Gastrocnemius medialis (tissue), 4 donors: ENCODE data around the gene DENND2D. TPM values are rescaled to one million over a fixed set of nuclear protein-coding genes. Genes with fewer than 3 reads are reported as not detected.

Source experiments
- ATAC-seq, 2 donors: fragments of 150-250 bp; one replicate each; pipeline ENCODE4 v1.9.1; 2016
- DNase-seq, 2 donors: peaks; one replicate each; pipeline ENCODE4 v3.0.0-alpha.2; 2019
- H3K27ac ChIP-seq, 4 donors: fragments of 200-600 bp; sonication (generic); 1 replicate in 1 of 4; 2 replicates in 3 of 4; pipeline ENCODE4 v1.5.1; 2016 to 2018; ENCODE audit warnings: mild to moderate bottlenecking in 2 of 4, moderate library complexity in 1 of 4
- H3K27me3 ChIP-seq, 3 donors: fragments of 200-600 bp; sonication (generic) in 2 of 3; 1 replicate in 1 of 3; 2 replicates in 2 of 3; pipeline versions ENCODE4 v1.5.1 to v1.6.0; 2016 to 2019; ENCODE audit warnings: mild to moderate bottlenecking in 1 of 3, moderate library complexity in 1 of 3
- H3K36me3 ChIP-seq, 2 donors: fragments of 200-600 bp; sonication (generic) in 1 of 2; one replicate each; pipeline ENCODE4 v1.5.1; 2017 to 2018
- H3K4me1 ChIP-seq, 2 donors: fragments of 200-600 bp; sonication (generic) in 1 of 2; one replicate each; pipeline ENCODE4 v1.5.1; 2016 to 2017; ENCODE audit warnings: mild to moderate bottlenecking in 2 of 2
- H3K4me3 ChIP-seq, 4 donors: fragments of 200-600 bp; sonication (generic) in 3 of 4; 1 replicate in 1 of 4; 2 replicates in 3 of 4; pipeline ENCODE4 v1.5.1; 2016 to 2019; ENCODE audit warnings: mild to moderate bottlenecking in 2 of 4
- H3K9me3 ChIP-seq, 3 donors: fragments of 200-600 bp; sonication (generic) in 2 of 3; 1 replicate in 1 of 3; 2 replicates in 2 of 3; pipeline ENCODE4 v1.5.1; 2016 to 2019
- CTCF ChIP-seq, 5 experiments: fragments of 450-650 bp in 3 of 5; fragments of 200-600 bp in 2 of 5; sonication (generic) in 2 of 5; IDR thresholded peaks in 4 of 5; conservative IDR thresholded peaks in 1 of 5; 1 replicate in 4 of 5; 2 replicates in 1 of 5; pipeline ENCODE4 v1.5.1; 2016 to 2019; ENCODE audit warnings: antibody characterized with exemption in 5 of 5, mild to moderate bottlenecking in 3 of 5, moderate library complexity in 3 of 5
- POLR2A ChIP-seq, 2 donors: fragments of 450-650 bp; IDR thresholded peaks; one replicate each; pipeline ENCODE4 v1.6.1; 2017; ENCODE audit warnings: antibody characterized with exemption in 2 of 2, mild to moderate bottlenecking in 2 of 2, moderate library complexity in 2 of 2
- in situ Hi-C, 4 donors: fragments of 200-750 bp; cut with MboI; loops; one replicate each; pipeline versions ENCODE4 v1.15.0 to v1.8.0; 2017; ENCODE audit warnings: low sequenced_read_pairs in 4 of 4
- intact Hi-C: fragments of 100-400 bp; cut with DNase I; formaldehyde crosslinking; loops from one replicate; pipeline ENCODE4 v1.15.1; 2023; ENCODE audit warnings: low total_unique reads
- total RNA-seq, 4 donors: library from RNA; depleted of rRNA; stranded (reverse); fragments of >200 nt; gene quantifications; one replicate each; pipeline versions ENCODE4 v1.1.0 to v1.2.3, GENCODE V29; 2016

The DENND2D gene
- total RNA-seq, 4 donors from 2014 or later: 0.19 to 1.2 (median 0.88) TPM

- TF ChIP-seq POLR2A (IDR thresholded peaks at IDR 0.05): no peak
- no peak for TF ChIP-seq CTCF (IDR thresholded peaks at IDR 0.05 in 4 of 5, conservative IDR thresholded peaks at IDR 0.05 in 1 of 5)
- ATAC-seq (no peak), DNase-seq (no peak)
- no peaks in the 10 kb centered on the region for H3K27me3 ChIP-seq
- H3K4me3 ChIP-seq: no peak overlapping the region
- peaks cover 0 to 28% of the 10 kb centered on the region in 2 donors for H3K36me3 ChIP-seq
- no peaks in the 10 kb centered on the region for H3K9me3 ChIP-seq
- intact Hi-C loops: no loop called here
- in situ Hi-C loops: no loop called here
- H3K27ac ChIP-seq: no peak overlapping the region
- H3K4me1 ChIP-seq: no peaks in the 10 kb centered on the region
These were observed 37.1 kb downstream of the DENND2D start for GRCh38 chr1:111163363-111163762.

- H3K27me3 ChIP-seq: no peaks in the 10 kb centered on the region
- H3K27ac ChIP-seq: no peak overlapping the region
- DNase-seq: no peak
- in situ Hi-C loops: no loop called here
- no peak for ATAC-seq
- intact Hi-C loops: no loop called here
- H3K4me1 ChIP-seq: no peaks in the 10 kb centered on the region
- no peaks in the 10 kb centered on the region for H3K9me3 ChIP-seq
- H3K36me3 ChIP-seq: peaks cover 0 to 21% of the 10 kb centered on the region in 2 donors
- no peak overlapping the region for H3K4me3 ChIP-seq
- TF ChIP-seq CTCF (IDR thresholded peaks at IDR 0.05 in 4 of 5, conservative IDR thresholded peaks at IDR 0.05 in 1 of 5): no peak
- no peak for TF ChIP-seq POLR2A (IDR thresholded peaks at IDR 0.05)
These were observed 38.0 kb downstream of the DENND2D start for GRCh38 chr1:111162488-111162880.

- no peak for TF ChIP-seq POLR2A (IDR thresholded peaks at IDR 0.05)
- TF ChIP-seq CTCF (IDR thresholded peaks at IDR 0.05 in 4 of 5, conservative IDR thresholded peaks at IDR 0.05 in 1 of 5): no peak
- intact Hi-C loops (no loop called here), in situ Hi-C loops (no loop called here)
- H3K27ac ChIP-seq: no peak overlapping the region
- no peaks in the 10 kb centered on the region for H3K9me3 ChIP-seq
- H3K27me3 ChIP-seq: no peaks in the 10 kb centered on the region
- H3K36me3 ChIP-seq: peaks cover 0 to 21% of the 10 kb centered on the region in 2 donors
- no peak for ATAC-seq
- DNase-seq: no peak
- no peaks in the 10 kb centered on the region for H3K4me1 ChIP-seq
- H3K4me3 ChIP-seq: no peak overlapping the region
These were observed 38.5 kb downstream of the DENND2D start for GRCh38 chr1:111161843-111162487.

- no peak overlapping the region for H3K4me3 ChIP-seq
- H3K27me3 ChIP-seq: no peaks in the 10 kb centered on the region
- TF ChIP-seq POLR2A (IDR thresholded peaks at IDR 0.05) (no peak), CTCF (IDR thresholded peaks at IDR 0.05 in 4 of 5, conservative IDR thresholded peaks at IDR 0.05 in 1 of 5) (no peak)
- no peak for DNase-seq
- H3K36me3 ChIP-seq: peaks cover 0 to 26% of the 10 kb centered on the region in 2 donors
- intact Hi-C loops: no loop called here
- ATAC-seq: no peak
- H3K9me3 ChIP-seq: no peaks in the 10 kb centered on the region
- H3K4me1 ChIP-seq: no peaks in the 10 kb centered on the region
- in situ Hi-C loops: no loop called here
- no peak overlapping the region for H3K27ac ChIP-seq
These were observed 43.0 kb downstream of the DENND2D start for GRCh38 chr1:111157431-111157830.
